ENCODE measurements around the gene RHOA.

DNA sequence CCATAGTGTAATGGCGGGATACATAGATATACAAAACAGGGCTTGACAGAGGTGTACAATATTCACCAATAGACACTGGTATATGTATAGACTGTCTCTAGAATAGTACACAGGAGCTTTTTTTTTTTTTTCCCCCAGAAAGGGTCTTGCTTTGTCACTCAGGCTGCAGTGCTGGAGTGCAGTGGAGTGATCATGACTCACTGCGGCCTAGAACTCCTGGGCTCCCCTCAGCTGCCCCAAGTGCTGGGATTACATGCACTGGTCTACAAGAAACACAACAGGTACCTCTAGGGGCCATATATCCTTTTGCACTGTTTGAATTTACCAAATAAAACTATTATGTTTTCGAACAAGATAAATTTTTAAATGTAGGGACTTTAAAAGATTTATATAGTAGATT is 12.3 kb downstream of the RHOA start:
- no peak for TF ChIP-seq POLR2A (IDR thresholded peaks at IDR 0.05)
- TF ChIP-seq, protein P1, sequence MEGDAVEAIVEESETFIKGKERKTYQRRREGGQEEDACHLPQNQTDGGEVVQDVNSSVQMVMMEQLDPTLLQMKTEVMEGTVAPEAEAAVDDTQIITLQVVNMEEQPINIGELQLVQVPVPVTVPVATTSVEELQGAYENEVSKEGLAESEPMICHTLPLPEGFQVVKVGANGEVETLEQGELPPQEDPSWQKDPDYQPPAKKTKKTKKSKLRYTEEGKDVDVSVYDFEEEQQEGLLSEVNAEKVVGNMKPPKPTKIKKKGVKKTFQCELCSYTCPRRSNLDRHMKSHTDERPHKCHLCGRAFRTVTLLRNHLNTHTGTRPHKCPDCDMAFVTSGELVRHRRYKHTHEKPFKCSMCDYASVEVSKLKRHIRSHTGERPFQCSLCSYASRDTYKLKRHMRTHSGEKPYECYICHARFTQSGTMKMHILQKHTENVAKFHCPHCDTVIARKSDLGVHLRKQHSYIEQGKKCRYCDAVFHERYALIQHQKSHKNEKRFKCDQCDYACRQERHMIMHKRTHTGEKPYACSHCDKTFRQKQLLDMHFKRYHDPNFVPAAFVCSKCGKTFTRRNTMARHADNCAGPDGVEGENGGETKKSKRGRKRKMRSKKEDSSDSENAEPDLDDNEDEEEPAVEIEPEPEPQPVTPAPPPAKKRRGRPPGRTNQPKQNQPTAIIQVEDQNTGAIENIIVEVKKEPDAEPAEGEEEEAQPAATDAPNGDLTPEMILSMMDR (IDR thresholded peaks at IDR 0.05) = no peak

All from right lobe of liver (tissue), 4 donors.